Tibial nerve (tissue), 4 donors: Measurements from ENCODE around the gene HNRNPDL. TPM values are rescaled to one million over a fixed set of nuclear protein-coding genes. Genes with fewer than 3 reads are reported as not detected.
A peak's percentile ranks its signal among the peaks of the same experiment; 100 is the strongest.

Experiments
- DNase-seq, 2 donors: peaks; one replicate each; pipeline ENCODE4 v3.0.0-alpha.2; 2019; ENCODE audit warnings: low spot score in 2 of 2
- H3K27ac ChIP-seq, 4 donors: fragments of 200-600 bp; sonication (generic) in 3 of 4; one replicate each; pipeline ENCODE4 v1.5.1; 2017 to 2019; ENCODE audit warnings: mild to moderate bottlenecking in 1 of 4
- H3K27me3 ChIP-seq, 2 donors: fragments of 200-600 bp; sonication (generic) in 1 of 2; one replicate each; pipeline versions ENCODE4 v1.5.1 to v1.6.0; 2017 to 2019
- H3K36me3 ChIP-seq, 3 donors: fragments of 200-600 bp; sonication (generic); one replicate each; pipeline ENCODE4 v1.5.1; 2018 to 2019
- H3K4me1 ChIP-seq, 4 donors: fragments of 200-600 bp; sonication (generic) in 3 of 4; one replicate each; pipeline ENCODE4 v1.5.1; 2017 to 2019
- H3K4me3 ChIP-seq, 4 donors: fragments of 200-600 bp; sonication (generic) in 3 of 4; one replicate each; pipeline ENCODE4 v1.5.1; 2017 to 2019; ENCODE audit warnings: mild to moderate bottlenecking in 1 of 4, moderate library complexity in 1 of 4
- H3K9me3 ChIP-seq, 4 donors: fragments of 200-600 bp; sonication (generic) in 3 of 4; one replicate each; pipeline ENCODE4 v1.5.1; 2017 to 2019
- EP300 ChIP-seq, 2 donors: sonication (generic); formaldehyde crosslinking; IDR thresholded peaks; one replicate each; pipeline ENCODE4 v1.6.1; 2017; ENCODE audit warnings: antibody characterized with exemption in 2 of 2, mild to moderate bottlenecking in 1 of 2
- POLR2A ChIP-seq, 2 donors: fragments of 450-650 bp; IDR thresholded peaks; one replicate each; pipeline ENCODE4 v1.6.1; 2017; ENCODE audit warnings: antibody characterized with exemption in 2 of 2, mild to moderate bottlenecking in 2 of 2, moderate library complexity in 2 of 2
- WGBS, 2 donors: methylation state at CpG; one replicate each; pipeline ENCODE4 v1.1.5; 2018; 5-methylcytosine and 5-hydroxymethylcytosine counted together
- total RNA-seq, 4 donors: library from RNA; depleted of rRNA; stranded (reverse); fragments of >200 nt; gene quantifications; one replicate each; pipeline ENCODE4 v1.1.0, GENCODE V29; 2016
- TF ChIP-seq, protein P1 (sequence below), 5 experiments: fragments of 200-600 bp in 3 of 5; fragments of 450-650 bp in 2 of 5; sonication (generic) in 3 of 5; IDR thresholded peaks; one replicate each; pipeline ENCODE4 v1.5.1; 2016 to 2019; ENCODE audit warnings: antibody characterized with exemption in 5 of 5, mild to moderate bottlenecking in 3 of 5, moderate library complexity in 2 of 5

HNRNPDL gene
- total RNA-seq, 4 donors from 2014 or later: 169 to 189 (median 176) TPM

DNA sequence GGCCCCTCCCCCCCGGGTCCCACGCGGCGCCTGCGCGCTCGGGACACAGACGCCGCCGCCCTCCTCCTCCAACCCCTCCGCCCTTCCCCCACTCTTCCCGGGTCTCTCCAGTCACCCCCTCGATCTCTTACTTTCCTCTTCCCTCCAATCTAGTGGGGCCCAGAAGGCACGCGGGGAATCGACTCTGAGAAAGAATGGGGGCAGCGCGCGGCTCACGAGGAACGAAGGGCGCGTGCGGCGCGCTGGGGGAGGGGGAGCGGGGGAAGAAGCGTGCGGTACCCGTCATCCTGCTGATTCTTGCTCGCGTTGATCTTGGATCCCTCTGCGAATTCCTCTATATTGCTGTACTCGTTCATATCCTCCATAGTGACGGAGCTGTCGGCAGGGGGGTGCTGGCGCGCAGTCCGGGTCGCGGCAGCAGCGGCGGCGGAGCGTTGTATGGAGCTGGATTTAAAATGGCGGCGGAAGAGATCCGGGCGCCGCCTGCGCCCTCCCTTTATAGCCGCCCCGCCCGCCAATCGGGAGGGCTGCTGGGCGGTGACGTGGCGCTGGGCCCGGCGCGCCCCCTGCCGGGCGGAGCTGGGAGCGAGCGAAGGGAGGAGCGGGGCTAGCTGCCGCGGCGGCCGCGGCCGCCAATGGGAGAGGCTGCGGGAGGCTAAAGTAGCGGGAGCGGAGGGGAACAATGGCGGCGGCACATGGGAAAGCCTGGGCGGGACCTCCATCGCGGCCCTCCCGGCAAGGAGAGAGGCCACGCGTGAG lies 1.1 kb downstream of the HNRNPDL start:
- DNase-seq: peak; percentile 87
- TF ChIP-seq POLR2A (IDR thresholded peaks at IDR 0.05) (peak in 1 of 2 donors; percentile 87), EP300 (IDR thresholded peaks at IDR 0.05) (peak; percentile 23 to 95)
- TF ChIP-seq, protein P1, sequence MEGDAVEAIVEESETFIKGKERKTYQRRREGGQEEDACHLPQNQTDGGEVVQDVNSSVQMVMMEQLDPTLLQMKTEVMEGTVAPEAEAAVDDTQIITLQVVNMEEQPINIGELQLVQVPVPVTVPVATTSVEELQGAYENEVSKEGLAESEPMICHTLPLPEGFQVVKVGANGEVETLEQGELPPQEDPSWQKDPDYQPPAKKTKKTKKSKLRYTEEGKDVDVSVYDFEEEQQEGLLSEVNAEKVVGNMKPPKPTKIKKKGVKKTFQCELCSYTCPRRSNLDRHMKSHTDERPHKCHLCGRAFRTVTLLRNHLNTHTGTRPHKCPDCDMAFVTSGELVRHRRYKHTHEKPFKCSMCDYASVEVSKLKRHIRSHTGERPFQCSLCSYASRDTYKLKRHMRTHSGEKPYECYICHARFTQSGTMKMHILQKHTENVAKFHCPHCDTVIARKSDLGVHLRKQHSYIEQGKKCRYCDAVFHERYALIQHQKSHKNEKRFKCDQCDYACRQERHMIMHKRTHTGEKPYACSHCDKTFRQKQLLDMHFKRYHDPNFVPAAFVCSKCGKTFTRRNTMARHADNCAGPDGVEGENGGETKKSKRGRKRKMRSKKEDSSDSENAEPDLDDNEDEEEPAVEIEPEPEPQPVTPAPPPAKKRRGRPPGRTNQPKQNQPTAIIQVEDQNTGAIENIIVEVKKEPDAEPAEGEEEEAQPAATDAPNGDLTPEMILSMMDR (IDR thresholded peaks at IDR 0.05): peak; percentile 96 to 100 (median 98)
- peak overlapping the region; percentile 97 to 98 (median 98) for H3K27ac ChIP-seq
- H3K27me3 ChIP-seq: no peaks in the 10 kb centered on the region
- H3K4me3 ChIP-seq: peak overlapping the region; percentile 78 to 97 (median 89)
- peaks cover 2 to 23% (median 7%) of the 10 kb centered on the region in 3 donors for H3K36me3 ChIP-seq
- peaks cover 0 to 57% (median 29%) of the 10 kb centered on the region in 4 donors for H3K4me1 ChIP-seq
- no peaks in the 10 kb centered on the region for H3K9me3 ChIP-seq
- WGBS, 2 donors: 0% methylated on average over 65 to 72 of the region's 83 CpGs

DNA sequence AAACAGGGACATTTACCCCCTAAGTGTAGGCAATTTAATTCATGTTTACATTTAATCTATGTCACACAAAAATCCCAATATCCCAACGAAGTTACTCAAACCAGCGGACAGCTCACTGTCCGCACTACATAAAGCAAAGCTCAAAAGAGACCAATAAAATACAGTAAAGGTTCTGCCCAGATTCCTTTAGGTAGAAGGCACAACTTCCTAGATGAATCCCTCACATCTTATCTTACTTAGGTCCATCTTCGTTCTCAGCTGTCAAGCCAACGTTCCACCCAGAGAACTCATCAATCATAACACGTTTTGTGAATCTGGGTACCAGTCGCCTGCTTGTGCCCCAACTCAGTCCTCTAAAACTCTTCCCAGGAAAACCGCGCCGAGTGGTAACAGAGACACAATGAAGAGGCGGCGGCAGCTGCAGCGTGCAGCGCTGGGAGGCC lies 1.7 kb downstream of the HNRNPDL start:
- peaks cover 2 to 29% (median 7%) of the 10 kb centered on the region in 3 donors for H3K36me3 ChIP-seq
- no peak for DNase-seq
- no peaks in the 10 kb centered on the region for H3K9me3 ChIP-seq
- H3K4me1 ChIP-seq: peaks cover 0 to 57% (median 29%) of the 10 kb centered on the region in 4 donors
- TF ChIP-seq EP300 (IDR thresholded peaks at IDR 0.05) (no peak), POLR2A (IDR thresholded peaks at IDR 0.05) (no peak)
- TF ChIP-seq, protein P1 (IDR thresholded peaks at IDR 0.05): no peak
- WGBS, 2 donors: 0% methylated on average over 13 to 14 of the region's 14 CpGs
- H3K4me3 ChIP-seq: peak overlapping the region; percentile 78 to 97 (median 89)
- peak overlapping the region; percentile 97 to 98 (median 98) for H3K27ac ChIP-seq
- no peaks in the 10 kb centered on the region for H3K27me3 ChIP-seq

DNA sequence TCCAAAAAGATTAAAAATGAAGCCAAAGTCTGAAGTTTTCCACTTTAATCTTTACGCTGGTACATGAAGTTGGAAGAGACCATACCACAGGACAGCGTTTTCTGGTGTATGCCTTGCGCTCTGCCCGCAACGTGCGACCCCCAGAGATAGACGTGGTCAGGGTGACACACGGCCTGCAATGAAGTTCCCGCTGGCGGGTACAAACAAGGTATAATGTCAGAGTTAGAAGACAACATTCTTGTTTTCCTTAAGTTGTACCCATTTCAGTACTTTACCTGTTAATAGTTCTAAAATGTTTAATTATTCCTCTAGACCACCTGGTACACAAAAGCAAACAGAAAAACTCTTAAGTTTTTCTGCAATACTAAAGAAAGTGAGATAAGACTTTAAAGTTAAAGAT lies 4.8 kb downstream of the HNRNPDL start:
- DNase-seq: no peak
- no peak overlapping the region for H3K27ac ChIP-seq
- H3K4me1 ChIP-seq: peaks cover 0 to 35% (median 25%) of the 10 kb centered on the region in 4 donors
- TF ChIP-seq, protein P1 (IDR thresholded peaks at IDR 0.05): no peak
- TF ChIP-seq POLR2A (IDR thresholded peaks at IDR 0.05) (no peak), EP300 (IDR thresholded peaks at IDR 0.05) (no peak)
- H3K9me3 ChIP-seq: no peaks in the 10 kb centered on the region
- WGBS, 2 donors: 85 to 89% methylated on average over 10 of the region's 10 CpGs
- H3K27me3 ChIP-seq: no peaks in the 10 kb centered on the region
- H3K4me3 ChIP-seq: no peak overlapping the region
- peaks cover 2 to 48% (median 7%) of the 10 kb centered on the region in 3 donors for H3K36me3 ChIP-seq

DNA sequence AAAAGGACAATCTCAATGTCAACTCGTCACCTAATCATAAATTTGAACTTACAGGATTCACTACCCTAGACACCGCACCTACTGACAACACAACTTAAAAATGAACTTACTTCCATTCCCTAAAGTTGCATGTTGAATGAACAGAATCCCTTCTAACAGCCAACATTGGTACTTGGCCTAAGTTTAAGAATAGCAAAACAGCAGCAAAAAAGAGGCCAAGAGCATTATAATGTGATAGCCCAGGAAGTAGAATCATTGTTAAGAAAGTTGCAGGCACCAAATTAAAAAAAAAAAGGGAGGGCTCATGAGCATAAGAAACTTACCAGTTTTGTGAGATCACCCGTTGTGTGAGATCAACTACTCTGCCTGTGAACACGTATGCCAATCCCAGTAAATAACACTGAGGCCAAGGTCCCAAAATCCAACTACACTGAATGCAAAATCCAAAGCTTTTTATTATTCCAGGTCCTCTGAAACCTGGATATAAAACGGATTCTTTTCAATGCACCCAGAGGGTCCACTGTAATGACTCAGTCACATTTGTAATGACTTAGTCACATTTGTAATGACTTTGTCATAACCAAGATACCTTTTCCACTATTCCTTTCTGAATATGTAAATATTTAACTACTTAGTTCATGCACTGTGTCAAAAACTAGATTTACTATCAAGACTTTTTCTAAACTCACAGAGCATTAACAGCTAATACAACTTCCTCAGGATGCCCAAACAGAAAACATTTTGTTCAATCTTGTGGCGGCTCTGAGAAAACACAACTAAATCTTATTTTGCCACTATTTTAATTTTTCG lies 6.8 kb downstream of the HNRNPDL start:
- no peak for DNase-seq
- Histone ChIP-seq H3K4me3 (no peak overlapping the region), H3K36me3 (peaks cover 2 to 48% (median 7%) of the 10 kb centered on the region in 3 donors), H3K27ac (no peak overlapping the region), H3K9me3 (no peaks in the 10 kb centered on the region), H3K27me3 (no peaks in the 10 kb centered on the region), H3K4me1 (peaks cover 0 to 35% (median 24%) of the 10 kb centered on the region in 4 donors)
- TF ChIP-seq, protein P1 (IDR thresholded peaks at IDR 0.05): no peak
- TF ChIP-seq EP300 (IDR thresholded peaks at IDR 0.05) (no peak), POLR2A (IDR thresholded peaks at IDR 0.05) (no peak)
- 74 to 81% methylated on average over 7 of the region's 7 CpGs for WGBS, 2 donors
